Smooth muscle cell (in vitro differentiated cells): ENCODE measurements around the gene CACNA1S. TPM values are rescaled to one million over a fixed set of nuclear protein-coding genes. Genes with fewer than 3 reads are reported as not detected.

Experiments
- DNase-seq: peaks from one replicate; lab custom pipeline; 2025; ENCODE audit not compliant: unreplicated experiment; lab: John Stamatoyannopoulos, UW
- H2AFZ ChIP-seq: fragments of 200-600 bp; sonication (generic); 2 replicates; pipeline ENCODE4 v1.6.0; 2016; ENCODE audit warnings: antibody characterized with exemption, low read depth, mild to moderate bottlenecking
- H3F3A ChIP-seq: fragments of 200-600 bp; sonication (generic); 2 replicates; pipeline ENCODE4 v1.6.0; 2017; ENCODE audit warnings: antibody characterized with exemption, low read depth
- H3K27ac ChIP-seq: fragments of 200-600 bp; sonication (generic); 2 replicates; pipeline ENCODE4 v1.5.1; 2016; ENCODE audit warnings: low read depth, mild to moderate bottlenecking
- H3K27me3 ChIP-seq: fragments of 200-600 bp; sonication (generic); 2 replicates; pipeline ENCODE4 v1.6.1; 2016; ENCODE audit warnings: low read depth, mild to moderate bottlenecking
- H3K36me3 ChIP-seq: fragments of 200-600 bp; sonication (generic); 2 replicates; pipeline ENCODE4 v1.5.1; 2016; ENCODE audit warnings: low read depth
- H3K4me1 ChIP-seq: fragments of 200-600 bp; sonication (generic); 2 replicates; pipeline ENCODE4 v1.5.1; 2016; ENCODE audit warnings: low read depth
- H3K4me2 ChIP-seq: fragments of 200-600 bp; sonication (generic); 2 replicates; pipeline ENCODE4 v1.6.0; 2016; ENCODE audit warnings: mild to moderate bottlenecking
- H3K4me3 ChIP-seq: fragments of 200-600 bp; sonication (generic); 2 replicates; pipeline ENCODE4 v1.5.1; 2016; ENCODE audit warnings: mild to moderate bottlenecking
- H3K79me2 ChIP-seq: fragments of 200-600 bp; sonication (generic); 2 replicates; pipeline ENCODE4 v1.6.0; 2016; ENCODE audit warnings: low read depth, mild to moderate bottlenecking
- H3K9ac ChIP-seq: fragments of 200-600 bp; sonication (generic); 2 replicates; pipeline ENCODE4 v1.6.0; 2016; ENCODE audit warnings: low read depth
- H3K9me3 ChIP-seq: fragments of 200-600 bp; sonication (generic); replicated peaks from 2 replicates; pipeline ENCODE4 v1.5.1; 2016; ENCODE audit warnings: low read depth
- H4K20me1 ChIP-seq: fragments of 200-600 bp; sonication (generic); 2 replicates; pipeline ENCODE4 v1.6.0; 2016; ENCODE audit warnings: low read depth
- WGBS: methylation state at CpG from one replicate; pipeline ENCODE4 v1.1.7; 2016; ENCODE audit warnings: low lambda C conversion rate; 5-methylcytosine and 5-hydroxymethylcytosine counted together
- polyA plus RNA-seq: library from polyadenylated mRNA; unstranded; fragments of >200 nt; fragmentation: Nextera tagmentation; extraction: Ambion mirVana; gene quantifications from 2 replicates; pipeline ENCODE4 v1.2.1, GENCODE V29; 2016
- total RNA-seq: library from RNA; depleted of rRNA; stranded (reverse); fragments of >200 nt; gene quantifications from 2 replicates; pipeline ENCODE4 v1.2.3, GENCODE V29; 2014
- TF ChIP-seq, protein P1 (sequence below): fragments of 200-600 bp; sonication (generic); IDR thresholded peaks from 2 replicates; pipeline ENCODE4 v1.5.1; 2017; ENCODE audit warnings: borderline replicate concordance, mild to moderate bottlenecking, antibody characterized with exemption; ENCODE audit not compliant: insufficient read depth, poor library complexity, severe bottlenecking

Gene CACNA1S
- total and polyA plus RNA-seq, 2 experiments from 2014 or later, result not detected

- TF ChIP-seq, protein P1, sequence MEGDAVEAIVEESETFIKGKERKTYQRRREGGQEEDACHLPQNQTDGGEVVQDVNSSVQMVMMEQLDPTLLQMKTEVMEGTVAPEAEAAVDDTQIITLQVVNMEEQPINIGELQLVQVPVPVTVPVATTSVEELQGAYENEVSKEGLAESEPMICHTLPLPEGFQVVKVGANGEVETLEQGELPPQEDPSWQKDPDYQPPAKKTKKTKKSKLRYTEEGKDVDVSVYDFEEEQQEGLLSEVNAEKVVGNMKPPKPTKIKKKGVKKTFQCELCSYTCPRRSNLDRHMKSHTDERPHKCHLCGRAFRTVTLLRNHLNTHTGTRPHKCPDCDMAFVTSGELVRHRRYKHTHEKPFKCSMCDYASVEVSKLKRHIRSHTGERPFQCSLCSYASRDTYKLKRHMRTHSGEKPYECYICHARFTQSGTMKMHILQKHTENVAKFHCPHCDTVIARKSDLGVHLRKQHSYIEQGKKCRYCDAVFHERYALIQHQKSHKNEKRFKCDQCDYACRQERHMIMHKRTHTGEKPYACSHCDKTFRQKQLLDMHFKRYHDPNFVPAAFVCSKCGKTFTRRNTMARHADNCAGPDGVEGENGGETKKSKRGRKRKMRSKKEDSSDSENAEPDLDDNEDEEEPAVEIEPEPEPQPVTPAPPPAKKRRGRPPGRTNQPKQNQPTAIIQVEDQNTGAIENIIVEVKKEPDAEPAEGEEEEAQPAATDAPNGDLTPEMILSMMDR, result no peak
- Histone ChIP-seq H3K4me2 (peak overlapping the region; percentile 56), H2AFZ (no peak overlapping the region)
Observed at GRCh38 chr1:201136355-201137023, 24.3 kb upstream of the CACNA1S start.

DNA sequence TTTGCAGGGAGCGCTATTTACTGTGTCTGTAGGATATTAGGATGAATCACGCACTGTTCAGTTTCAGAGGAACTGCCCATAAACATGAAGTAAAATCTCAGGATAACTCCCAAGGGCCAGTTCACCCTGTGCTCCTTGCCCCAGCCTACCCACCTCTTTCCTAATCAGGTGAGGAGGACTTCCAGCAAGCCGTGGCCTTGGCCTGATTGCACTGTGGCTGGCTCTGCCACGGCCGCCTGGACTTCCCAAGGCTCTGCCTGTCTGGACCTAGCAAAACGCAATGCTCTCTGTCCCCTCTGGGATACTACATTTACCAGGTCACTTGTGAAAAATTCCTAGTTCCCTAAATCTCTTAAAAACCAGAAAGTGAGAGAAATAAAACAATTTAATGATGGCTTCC lies 22.2 kb upstream of the CACNA1S start:
- Histone ChIP-seq H3K4me2 (no peak overlapping the region), H3K79me2 (no peaks in the 10 kb centered on the region), H3K4me3 (no peak overlapping the region), H3K36me3 (no peaks in the 10 kb centered on the region), H3K4me1 (no peaks in the 10 kb centered on the region), H3K9me3 (no peaks in the 10 kb centered on the region), H4K20me1 (peaks cover 27% of the 10 kb centered on the region), H3K27ac (no peak overlapping the region), H3K9ac (no peak overlapping the region), H3K27me3 (no peaks in the 10 kb centered on the region), H2AFZ (no peak overlapping the region), H3F3A (peaks cover 21% of the 10 kb centered on the region)
- TF ChIP-seq, protein P1, result no peak
- no peak for DNase-seq
- WGBS, result 91% methylated on average over 6 of the region's 6 CpGs

More at GRCh38 chr1:201136355-201137023, 24.3 kb upstream of the CACNA1S start:
- peak overlapping the region; percentile 93 for H3K27ac ChIP-seq
- H3K27me3 ChIP-seq, result no peaks in the 10 kb centered on the region
- no peak overlapping the region for H3K4me3 ChIP-seq
- DNase-seq, result no peak
- no peaks in the 10 kb centered on the region for H3K79me2 ChIP-seq
- WGBS, result 25% methylated on average over 8 of the region's 8 CpGs
- H3K9me3 ChIP-seq, result no peaks in the 10 kb centered on the region
- H3F3A ChIP-seq, result peaks cover 24% of the 10 kb centered on the region
- no peaks in the 10 kb centered on the region for H3K36me3 ChIP-seq
- H4K20me1 ChIP-seq, result peaks cover 37% of the 10 kb centered on the region
- peak overlapping the region; percentile 53 for H3K9ac ChIP-seq
- H3K4me1 ChIP-seq, result peaks cover 8% of the 10 kb centered on the region

DNA sequence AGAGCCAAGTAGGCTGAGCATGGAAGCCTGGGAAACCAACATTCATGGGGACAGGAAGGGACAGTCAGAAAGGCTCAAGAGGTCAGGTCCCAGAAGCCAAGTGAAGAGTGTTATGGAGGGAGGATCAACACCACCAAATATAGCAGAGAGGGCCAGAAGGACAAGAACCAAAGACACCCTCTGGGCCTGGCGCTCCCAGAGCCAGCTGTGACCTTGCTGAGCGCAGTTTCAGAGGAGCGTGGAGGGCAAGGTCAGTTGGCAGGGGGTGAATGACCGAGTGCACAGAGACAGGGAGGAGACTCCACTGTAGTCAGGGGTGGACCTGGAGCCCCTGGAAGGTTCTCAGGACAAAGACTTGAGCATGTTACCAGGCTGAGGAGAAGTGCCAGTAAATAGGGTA lies 19.2 kb upstream of the CACNA1S start:
- Histone ChIP-seq H4K20me1 (peaks cover 6% of the 10 kb centered on the region), H3K27me3 (no peaks in the 10 kb centered on the region), H3K9me3 (no peaks in the 10 kb centered on the region), H3F3A (peaks cover 13% of the 10 kb centered on the region), H3K79me2 (no peaks in the 10 kb centered on the region), H3K9ac (no peak overlapping the region), H3K4me3 (no peak overlapping the region), H2AFZ (no peak overlapping the region), H3K4me2 (no peak overlapping the region), H3K36me3 (no peaks in the 10 kb centered on the region), H3K27ac (no peak overlapping the region), H3K4me1 (peaks cover 6% of the 10 kb centered on the region)
- 73% methylated on average over 4 of the region's 4 CpGs for WGBS
- TF ChIP-seq, protein P1, result no peak
- no peak for DNase-seq

DNA sequence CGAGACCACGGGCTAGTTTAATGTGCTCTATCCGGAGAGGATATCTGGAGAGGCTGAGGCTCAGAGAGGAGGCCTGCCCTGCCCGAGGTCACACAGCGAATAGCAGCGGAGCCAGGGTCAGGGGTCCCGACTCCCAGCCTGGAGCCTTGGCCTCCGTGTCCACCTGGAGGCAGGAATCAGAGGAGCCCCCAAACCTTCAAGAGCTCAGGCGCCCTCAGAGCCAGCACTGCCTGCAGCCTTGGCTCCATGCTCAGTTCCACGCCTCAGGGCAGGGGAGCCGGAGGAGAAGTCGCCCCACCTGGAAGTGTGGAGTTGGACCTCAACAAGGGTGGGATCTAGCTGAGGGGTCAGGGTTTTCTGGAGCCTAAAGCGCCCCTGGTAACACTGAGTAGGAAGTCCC lies 16.7 kb upstream of the CACNA1S start:
- H3K9ac ChIP-seq, result no peak overlapping the region
- H3K36me3 ChIP-seq, result no peaks in the 10 kb centered on the region
- no peak for DNase-seq
- H3K27ac ChIP-seq, result no peak overlapping the region
- peaks cover 6% of the 10 kb centered on the region for H3K4me1 ChIP-seq
- no peak overlapping the region for H3K4me3 ChIP-seq
- no peaks in the 10 kb centered on the region for H3K27me3 ChIP-seq
- no peaks in the 10 kb centered on the region for H4K20me1 ChIP-seq
- H3K9me3 ChIP-seq, result no peaks in the 10 kb centered on the region
- H3K79me2 ChIP-seq, result no peaks in the 10 kb centered on the region
- H3F3A ChIP-seq, result peaks cover under 1% of the 10 kb centered on the region
- TF ChIP-seq, protein P1, result no peak
- H2AFZ ChIP-seq, result no peak overlapping the region
- no peak overlapping the region for H3K4me2 ChIP-seq
- WGBS, result 96% methylated on average over 13 of the region's 13 CpGs
